AG09309 (cell line): ENCODE results near the gene ZNF618.

ENCODE experiments used
- DNase-seq: peaks from one replicate; pipeline ENCODE4 v3.0.0-alpha.2; 2010; ENCODE audit warnings: low read depth
- H3K4me3 ChIP-seq: 2 replicates; pipeline ENCODE4 v1.5.1; 2011; ENCODE audit warnings: mild to moderate bottlenecking, low read depth, low read length, moderate library complexity; ENCODE audit not compliant: control insufficient read depth
- CTCF ChIP-seq: IDR thresholded peaks from 2 replicates; pipeline ENCODE4 v1.5.1; 2011; ENCODE audit warnings: mild to moderate bottlenecking, low read depth, low read length, inconsistent platforms; ENCODE audit not compliant: insufficient read depth, control insufficient read depth; ENCODE audit errors: missing control alignments

ZNF618 gene

GRCh38 chr9:114050226-114050568 is 174.1 kb downstream of the ZNF618 start:
- no peak for DNase-seq
- TF ChIP-seq CTCF = no peak
- H3K4me3 ChIP-seq = no peak overlapping the region

- no peak for TF ChIP-seq CTCF
- H3K4me3 ChIP-seq = no peak overlapping the region
- DNase-seq = no peak
Observed at GRCh38 chr9:114050646-114051045, 174.5 kb downstream of the ZNF618 start.

GRCh38 chr9:114051281-114051680 is 175.2 kb downstream of the ZNF618 start:
- DNase-seq = no peak
- no peak overlapping the region for H3K4me3 ChIP-seq
- TF ChIP-seq CTCF = no peak

- no peak for DNase-seq
- TF ChIP-seq CTCF = no peak
- H3K4me3 ChIP-seq = no peak overlapping the region
Observed at GRCh38 chr9:114051706-114052105, 175.6 kb downstream of the ZNF618 start.

- DNase-seq = no peak
- H3K4me3 ChIP-seq = no peak overlapping the region
- TF ChIP-seq CTCF = no peak
Observed at GRCh38 chr9:114053246-114054005, 177.3 kb downstream of the ZNF618 start.

- no peak for TF ChIP-seq CTCF
- H3K4me3 ChIP-seq = no peak overlapping the region
- no peak for DNase-seq
Observed at GRCh38 chr9:114054191-114054690, 178.1 kb downstream of the ZNF618 start.
